ENCODE results near the gene KLHL42.
A peak's percentile ranks its signal among the peaks of the same experiment; 100 is the strongest.

The KLHL42 gene

GRCh38 chr12:27822076-27822712 lies 42.2 kb downstream of the KLHL42 start:
- peak; percentile 75 for FAIRE-seq

GRCh38 chr12:27823038-27823437 lies 43.0 kb downstream of the KLHL42 start:
- DNase-seq (ENCODE audit: insufficient read length) (no peak), FAIRE-seq (no peak)
- TF ChIP-seq POLR2AphosphoS5 (IDR thresholded peaks at IDR 0.05; ENCODE audit: low read depth, low read length) (no peak), POLR2A (IDR thresholded peaks at IDR 0.05; ENCODE audit: low read depth, low read length) (no peak), TAF1 (IDR thresholded peaks at IDR 0.05; ENCODE audit: borderline replicate concordance, low read depth, low read length) (no peak)

More at GRCh38 chr12:27822076-27822712, 42.2 kb downstream of the KLHL42 start:
- TF ChIP-seq POLR2AphosphoS5 (IDR thresholded peaks at IDR 0.05; ENCODE audit: low read depth, low read length) (no peak), TAF1 (IDR thresholded peaks at IDR 0.05; ENCODE audit: borderline replicate concordance, low read depth, low read length) (no peak)
- peak; percentile 18 for DNase-seq (ENCODE audit: insufficient read length)

- TF ChIP-seq POLR2AphosphoS5 (IDR thresholded peaks at IDR 0.05; ENCODE audit: low read depth, low read length) = no peak
- peak; percentile 90 for FAIRE-seq
- peak; percentile 27 for DNase-seq (ENCODE audit: insufficient read length)
Measured at GRCh38 chr12:27824126-27824842, 44.3 kb downstream of the KLHL42 start.

GRCh38 chr12:27826076-27826475 lies 46.0 kb downstream of the KLHL42 start:
- FAIRE-seq (no peak), DNase-seq (ENCODE audit: insufficient read length) (no peak)
- no peak for TF ChIP-seq TAF1 (IDR thresholded peaks at IDR 0.05; ENCODE audit: borderline replicate concordance, low read depth, low read length)
- no peak for TF ChIP-seq POLR2AphosphoS5 (IDR thresholded peaks at IDR 0.05; ENCODE audit: low read depth, low read length)
- TF ChIP-seq POLR2A (IDR thresholded peaks at IDR 0.05; ENCODE audit: low read depth, low read length) = no peak

- TF ChIP-seq POLR2A (IDR thresholded peaks at IDR 0.05; ENCODE audit: low read depth, low read length) (no peak), TAF1 (IDR thresholded peaks at IDR 0.05; ENCODE audit: borderline replicate concordance, low read depth, low read length) (no peak), POLR2AphosphoS5 (IDR thresholded peaks at IDR 0.05; ENCODE audit: low read depth, low read length) (no peak)
- FAIRE-seq = no peak
- DNase-seq (ENCODE audit: insufficient read length) = no peak
Measured at GRCh38 chr12:27828196-27828595, 48.2 kb downstream of the KLHL42 start.

- no peak for TF ChIP-seq POLR2AphosphoS5 (IDR thresholded peaks at IDR 0.05; ENCODE audit: low read depth, low read length)
- TF ChIP-seq TAF1 (IDR thresholded peaks at IDR 0.05; ENCODE audit: borderline replicate concordance, low read depth, low read length) = no peak
- no peak for TF ChIP-seq POLR2A (IDR thresholded peaks at IDR 0.05; ENCODE audit: low read depth, low read length)
- FAIRE-seq (no peak), DNase-seq (ENCODE audit: insufficient read length) (no peak)
Measured at GRCh38 chr12:27838543-27839185, 58.6 kb downstream of the KLHL42 start.

GRCh38 chr12:27840229-27840999 lies 60.4 kb downstream of the KLHL42 start:
- FAIRE-seq (no peak), DNase-seq (ENCODE audit: insufficient read length) (no peak)
- no peak for TF ChIP-seq POLR2AphosphoS5 (IDR thresholded peaks at IDR 0.05; ENCODE audit: low read depth, low read length)
- no peak for TF ChIP-seq TAF1 (IDR thresholded peaks at IDR 0.05; ENCODE audit: borderline replicate concordance, low read depth, low read length)
- TF ChIP-seq POLR2A (IDR thresholded peaks at IDR 0.05; ENCODE audit: low read depth, low read length) = no peak

GRCh38 chr12:27841392-27841882 lies 61.4 kb downstream of the KLHL42 start:
- no peak for TF ChIP-seq TAF1 (IDR thresholded peaks at IDR 0.05; ENCODE audit: borderline replicate concordance, low read depth, low read length)
- no peak for TF ChIP-seq POLR2A (IDR thresholded peaks at IDR 0.05; ENCODE audit: low read depth, low read length)
- no peak for DNase-seq (ENCODE audit: insufficient read length)
- no peak for FAIRE-seq

- TF ChIP-seq POLR2AphosphoS5 (IDR thresholded peaks at IDR 0.05; ENCODE audit: low read depth, low read length) (no peak), POLR2A (IDR thresholded peaks at IDR 0.05; ENCODE audit: low read depth, low read length) (no peak), TAF1 (IDR thresholded peaks at IDR 0.05; ENCODE audit: borderline replicate concordance, low read depth, low read length) (no peak)
- DNase-seq (ENCODE audit: insufficient read length) (no peak), FAIRE-seq (no peak)
Measured at GRCh38 chr12:27843714-27844245, 63.7 kb downstream of the KLHL42 start.

- FAIRE-seq (no peak), DNase-seq (ENCODE audit: insufficient read length) (no peak)
- TF ChIP-seq TAF1 (IDR thresholded peaks at IDR 0.05; ENCODE audit: borderline replicate concordance, low read depth, low read length) (no peak), POLR2AphosphoS5 (IDR thresholded peaks at IDR 0.05; ENCODE audit: low read depth, low read length) (no peak)
Measured at GRCh38 chr12:27844366-27845090, 64.5 kb downstream of the KLHL42 start.

Data from GM12892 (cell line).